ENCODE measurements around the gene DGKI.

GRCh38 chr7:137877027-137877675 is 30.4 kb upstream of the DGKI start:
- TF ChIP-seq CTCF (IDR thresholded peaks at IDR 0.05 in 2 of 3, conservative IDR thresholded peaks at IDR 0.05 in 1 of 3; ENCODE audit: borderline replicate concordance in 1 of 3, insufficient read depth in 1 of 3, low read depth in 2 of 3, low read length in 2 of 3) (no peak), POLR2A (IDR thresholded peaks at IDR 0.05; ENCODE audit: borderline replicate concordance, extremely low read depth, insufficient read depth, insufficient read length) (no peak), ELF1 (IDR thresholded peaks at IDR 0.05; ENCODE audit: borderline replicate concordance, low read depth) (no peak), POLR2AphosphoS5 (IDR thresholded peaks at IDR 0.05; ENCODE audit: low read depth, low read length) (no peak), EZH2 (IDR thresholded peaks at IDR 0.05) (no peak), ZFX (IDR thresholded peaks at IDR 0.05) (no peak), REST (IDR thresholded peaks at IDR 0.05; ENCODE audit: low read depth) (no peak), RAD21 (IDR thresholded peaks at IDR 0.05; ENCODE audit: low read depth) (no peak), EZH2phosphoT487 (IDR thresholded peaks at IDR 0.05; ENCODE audit: borderline replicate concordance) (no peak), CBX3 (IDR thresholded peaks at IDR 0.05; ENCODE audit: low read depth) (no peak), ATF3 (IDR thresholded peaks at IDR 0.05) (no peak), FOSL1 (IDR thresholded peaks at IDR 0.05; ENCODE audit: low read depth) (no peak), SIN3A (IDR thresholded peaks at IDR 0.05; ENCODE audit: low read depth) (no peak), TCF7L2 (IDR thresholded peaks at IDR 0.05; ENCODE audit: borderline replicate concordance, extremely low read depth, insufficient read depth, insufficient read length) (no peak)

Measured in HCT116 (cell line).